GM23338 (cell line): ENCODE data around the gene MYOF. TPM values are rescaled to one million over a fixed set of nuclear protein-coding genes. Genes with fewer than 3 reads are reported as not detected.
A peak's percentile ranks its signal among the peaks of the same experiment; 100 is the strongest.

ENCODE experiments used
- ATAC-seq: fragments of 200-7000 bp; cut with Tn5 transposase; 3 replicates; pipeline ENCODE4 v1.9.1; 2020
- DNase-seq: peaks from one replicate; pipeline ENCODE4 v3.0.0-alpha.2; 2015; ENCODE audit warnings: low spot score
- H2AFZ ChIP-seq: fragments of 200-600 bp; sonication (generic); 2 replicates; pipeline ENCODE4 v1.8.0; 2016; ENCODE audit warnings: antibody characterized with exemption, mild to moderate bottlenecking, moderate library complexity
- H3F3A ChIP-seq: fragments of 200-600 bp; sonication (generic); replicated peaks from 2 replicates; pipeline ENCODE4 v1.8.0; 2017; ENCODE audit warnings: antibody characterized with exemption, mixed run types, low read depth
- H3K27ac ChIP-seq: fragments of 200-600 bp; sonication (generic); 2 replicates; pipeline ENCODE4 v1.6.1; 2016; ENCODE audit warnings: low read depth
- H3K27me3 ChIP-seq: fragments of 200-600 bp; sonication (generic); 2 replicates; pipeline ENCODE4 v1.8.0; 2016; ENCODE audit warnings: mild to moderate bottlenecking, mixed run types, moderate library complexity; ENCODE audit not compliant: insufficient read depth
- H3K36me3 ChIP-seq: fragments of 200-600 bp; sonication (generic); 2 replicates; pipeline ENCODE4 v1.8.0; 2016; ENCODE audit warnings: mild to moderate bottlenecking; ENCODE audit not compliant: insufficient read depth
- H3K4me1 ChIP-seq: fragments of 200-600 bp; sonication (generic); 2 replicates; pipeline ENCODE4 v1.8.0; 2016; ENCODE audit warnings: mild to moderate bottlenecking, moderate library complexity; ENCODE audit not compliant: insufficient read depth
- H3K4me2 ChIP-seq: fragments of 200-600 bp; sonication (generic); 2 replicates; pipeline ENCODE4 v1.7.1; 2017; ENCODE audit warnings: mixed run types
- H3K4me3 ChIP-seq: fragments of 200-600 bp; sonication (generic); 2 replicates; pipeline ENCODE4 v1.6.1; 2016; ENCODE audit warnings: mixed run types
- H3K79me2 ChIP-seq: fragments of 200-600 bp; sonication (generic); replicated peaks from 2 replicates; pipeline ENCODE4 v1.8.0; 2017; ENCODE audit warnings: mild to moderate bottlenecking; ENCODE audit not compliant: insufficient read depth
- H3K9me2 ChIP-seq: fragments of 200-600 bp; sonication (generic); 2 replicates; pipeline ENCODE4 v1.8.0; 2017; ENCODE audit not compliant: insufficient read depth
- H4K20me1 ChIP-seq: fragments of 200-600 bp; sonication (generic); replicated peaks from 2 replicates; pipeline ENCODE4 v1.8.0; 2017; ENCODE audit warnings: mild to moderate bottlenecking; ENCODE audit not compliant: insufficient read depth
- H3K27ac Mint-ChIP-seq: 2 replicates; pipeline ENCODE4 v1.8.0; 2020; ENCODE audit warnings: inconsistent platforms, mild to moderate bottlenecking, moderate library complexity, mixed read lengths
- H3K27me3 Mint-ChIP-seq: 3 replicates; pipeline ENCODE4 v1.8.0; 2022; ENCODE audit warnings: low read depth, mild to moderate bottlenecking, moderate library complexity, mixed read lengths, inconsistent platforms; ENCODE audit not compliant: insufficient read depth, poor library complexity
- H3K36me3 Mint-ChIP-seq: 3 replicates; pipeline ENCODE4 v1.8.0; 2021; ENCODE audit warnings: low read depth, mild to moderate bottlenecking, inconsistent platforms, moderate library complexity, mixed read lengths
- H3K4me1 Mint-ChIP-seq: 3 replicates; pipeline ENCODE4 v1.8.0; 2020; ENCODE audit warnings: mild to moderate bottlenecking, inconsistent platforms, mixed read lengths
- H3K4me3 Mint-ChIP-seq: 3 replicates; pipeline ENCODE4 v1.8.0; 2021; ENCODE audit warnings: moderate library complexity, mild to moderate bottlenecking, inconsistent platforms, mixed read lengths
- H3K9me3 Mint-ChIP-seq: 3 replicates; pipeline ENCODE4 v1.8.0; 2020; ENCODE audit warnings: moderate library complexity, mild to moderate bottlenecking, inconsistent platforms, mixed read lengths
- CREB1 ChIP-seq: fragments of 250-450 bp; sonication (Bioruptor Pico); IDR thresholded peaks from 2 replicates; pipeline ENCODE4 v1.5.0; 2020; ENCODE audit warnings: low read depth, mild to moderate bottlenecking, moderate library complexity
- CTCF ChIP-seq, 2 experiments: fragments of 200-600 bp in 1 of 2; sonication (generic) in 1 of 2; conservative IDR thresholded peaks; 2 replicates each; pipeline versions ENCODE4 v1.5.1 to v1.6.1; 2016 to 2017; ENCODE audit warnings: antibody characterized with exemption in 2 of 2, low read depth in 2 of 2, mild to moderate bottlenecking in 2 of 2, moderate library complexity in 1 of 2
- ETS1 ChIP-seq: IDR thresholded peaks from 2 replicates; pipeline ENCODE4 v1.6.1; 2016; ENCODE audit warnings: antibody characterized with exemption
- EZH2 ChIP-seq: fragments of 200-600 bp; sonication (generic); IDR thresholded peaks from one replicate; pipeline ENCODE4 v1.8.0; 2017; ENCODE audit warnings: antibody characterized with exemption, mild to moderate bottlenecking, low read depth; ENCODE audit not compliant: unreplicated experiment
- EZH2phosphoT487 ChIP-seq: fragments of 200-600 bp; sonication (generic); IDR thresholded peaks from one replicate; pipeline ENCODE4 v1.8.1; 2018; ENCODE audit warnings: antibody characterized with exemption; ENCODE audit not compliant: unreplicated experiment
- JUNB ChIP-seq: IDR thresholded peaks from one replicate; pipeline ENCODE4 v1.6.1; 2016; ENCODE audit warnings: antibody characterized with exemption; ENCODE audit not compliant: unreplicated experiment
- REST ChIP-seq: IDR thresholded peaks from one replicate; pipeline ENCODE4 v1.6.1; 2018; ENCODE audit warnings: antibody characterized with exemption; ENCODE audit not compliant: unreplicated experiment
- STAT1 ChIP-seq: IDR thresholded peaks from one replicate; pipeline ENCODE4 v1.6.1; 2016; ENCODE audit warnings: antibody characterized with exemption; ENCODE audit not compliant: unreplicated experiment
- ZNF114 ChIP-seq: fragments of 250-450 bp; sonication (Bioruptor Pico); IDR thresholded peaks from 2 replicates; pipeline ENCODE4 v1.5.0; 2020; ENCODE audit warnings: mild to moderate bottlenecking, moderate library complexity
- ZNF331 ChIP-seq: fragments of 250-450 bp; sonication (Bioruptor Pico); IDR thresholded peaks from 2 replicates; pipeline ENCODE4 v1.5.0; 2020; ENCODE audit warnings: low read depth, mild to moderate bottlenecking, moderate library complexity
- ZNF462 ChIP-seq: fragments of 250-450 bp; sonication (Bioruptor Pico); IDR thresholded peaks from 2 replicates; pipeline ENCODE4 v1.5.0; 2020; ENCODE audit warnings: mild to moderate bottlenecking, moderate library complexity
- polyA plus RNA-seq: library from polyadenylated mRNA; unstranded; fragments of >200 nt; fragmentation: Nextera tagmentation; extraction: Ambion mirVana; gene quantifications from 2 replicates; pipeline ENCODE4 v1.2.1, GENCODE V29; 2016
- total RNA-seq: library from RNA; depleted of rRNA; stranded (reverse); fragments of >200 nt; shearing (Covaris generic); gene quantifications from 2 replicates; pipeline ENCODE4 v1.2.3, GENCODE V29; 2014

Gene MYOF
- total and polyA plus RNA-seq, 2 experiments from 2014 or later = 0.82 to 1.4 TPM

GRCh38 chr10:93384006-93384405 lies 98.1 kb downstream of the MYOF start (continued):
- no peak for TF ChIP-seq CTCF (conservative IDR thresholded peaks at IDR 0.05; ENCODE audit: low read depth in 2 of 2)
- no peak for TF ChIP-seq CREB1
- TF ChIP-seq ZNF114 (CRISPR knock-in tag) = no peak
- TF ChIP-seq STAT1 = no peak
- TF ChIP-seq ZNF462 (CRISPR knock-in tag) = no peak

- Mint-ChIP-seq H3K9me3 (no peaks in the 10 kb centered on the region), H3K4me1 (peaks cover 19% of the 10 kb centered on the region), H3K27ac (no peak overlapping the region), H3K27me3 (peaks cover 7% of the 10 kb centered on the region), H3K4me3 (no peak overlapping the region), H3K36me3 (no peaks in the 10 kb centered on the region)
- Histone ChIP-seq H3K9me2 (no peaks in the 10 kb centered on the region; the same call in 1 of the 2 replicates), H4K20me1 (no peaks in the 10 kb centered on the region), H3K36me3 (no peaks in the 10 kb centered on the region), H3K4me3 (no peak overlapping the region), H3K4me1 (no peaks in the 10 kb centered on the region), H3K4me2 (no peak overlapping the region), H3K27me3 (no peaks in the 10 kb centered on the region), H3K27ac (no peak overlapping the region), H3F3A (no peaks in the 10 kb centered on the region), H2AFZ (peak overlapping the region; percentile 63; the same call in 1 of the 2 replicates), H3K79me2 (no peaks in the 10 kb centered on the region)
- DNase-seq (no peak), ATAC-seq (peak; percentile 44)
- TF ChIP-seq ETS1 (no peak), ZNF331 (no peak), JUNB (no peak), EZH2 (no peak), REST (no peak), EZH2phosphoT487 (no peak), STAT1 (no peak)
Observed at GRCh38 chr10:93383562-93383981, 98.6 kb downstream of the MYOF start.
